HepG2 (cell line): Measurements from ENCODE around the gene GRID1. TPM values are rescaled to one million over a fixed set of nuclear protein-coding genes. Genes with fewer than 3 reads are reported as not detected.

Source experiments
- ATAC-seq: fragments of 200-7000 bp; cut with Tn5 transposase; 3 replicates; pipeline ENCODE4 v1.9.1; 2020; ENCODE audit warnings: mild to moderate bottlenecking, moderate library complexity
- BruUV-seq: library from RNA; stranded (reverse); fragments of 400-500 nt; replicated peaks from 2 replicates; lab custom pipeline; 2021; lab: Mats Ljungman, UMichigan
- CTCF ChIA-PET: fragments of 300-600 bp; formaldehyde crosslinking; extraction: SDS; loops from one replicate; lab custom pipeline; 2021; ENCODE audit warnings: low total read pairs, inconsistent platforms, low intra/inter-chr PET ratio; lab: Yijun Ruan, JAX
- POLR2A ChIA-PET: fragments of 350-600 bp; sonication (Branson Sonifier 250); formaldehyde crosslinking; loops from one replicate; lab custom pipeline; 2020; ENCODE audit warnings: antibody characterized with exemption, inconsistent platforms; lab: Yijun Ruan, JAX
- DNase-seq: peaks from one replicate; pipeline ENCODE4 v3.0.0-alpha.2; 2015; ENCODE audit warnings: low spot score
- FAIRE-seq: peaks from 3 replicates; lab custom pipeline; 2011; peaks lifted over from hg19 to GRCh38; lab: Jason Lieb, UNC
- H2AFZ ChIP-seq: one replicate; pipeline ENCODE4 v1.6.1; 2011; ENCODE audit warnings: low read length, inconsistent platforms
- H3K27ac ChIP-seq: fragments of 300-600 bp; 3 replicates; pipeline ENCODE4 v1.8.0; 2011; ENCODE audit warnings: mixed run types, mild to moderate bottlenecking, mixed read lengths, low read length, inconsistent platforms; ENCODE audit not compliant: insufficient read depth; ENCODE audit errors: extremely low read length
- H3K27me3 ChIP-seq, 2 experiments: fragments of 200-600 bp in 1 of 2; 2 replicates in 1 of 2; 3 replicates in 1 of 2; pipeline versions ENCODE4 v1.6.0 to v1.8.0; 2011; ENCODE audit warnings: low read length in 2 of 2, mild to moderate bottlenecking in 2 of 2, moderate library complexity in 2 of 2, inconsistent platforms in 1 of 2; ENCODE audit not compliant: insufficient read depth in 2 of 2, control insufficient read depth in 1 of 2
- H3K36me3 ChIP-seq, 2 experiments: fragments of 200-600 bp in 1 of 2; replicated peaks in 1 of 2; 2 replicates in 1 of 2; 3 replicates in 1 of 2; pipeline versions ENCODE4 v1.5.1 to v1.8.0; 2011; ENCODE audit warnings: low read length in 2 of 2, inconsistent platforms in 1 of 2; ENCODE audit not compliant: insufficient read depth in 2 of 2, control insufficient read depth in 1 of 2
- H3K4me1 ChIP-seq: 2 replicates; pipeline ENCODE4 v1.5.1; 2012; ENCODE audit warnings: low read length, inconsistent platforms; ENCODE audit not compliant: insufficient read depth
- H3K4me2 ChIP-seq: 2 replicates; pipeline ENCODE4 v1.6.0; 2011; ENCODE audit warnings: low read depth, low read length, inconsistent platforms
- H3K4me3 ChIP-seq, 3 experiments: fragments of 200-600 bp in 1 of 3; sonication (generic), shearing (Covaris generic) in 1 of 3; replicated peaks in 1 of 3; 2 replicates each; pipeline ENCODE4 v1.5.1; 2011 to 2016; ENCODE audit warnings: low read length in 3 of 3, inconsistent platforms in 2 of 3, low read depth in 2 of 3, mild to moderate bottlenecking in 2 of 3, control low read depth in 1 of 3, mixed read lengths in 1 of 3; ENCODE audit not compliant: insufficient read depth in 1 of 3
- H3K79me2 ChIP-seq: one replicate; pipeline ENCODE4 v1.6.1; 2011; ENCODE audit warnings: low read length, inconsistent platforms; ENCODE audit not compliant: insufficient read depth
- H3K9ac ChIP-seq: 2 replicates; pipeline ENCODE4 v1.6.0; 2011; ENCODE audit warnings: mild to moderate bottlenecking, low read depth, low read length, inconsistent platforms; ENCODE audit not compliant: insufficient read depth
- H3K9me3 ChIP-seq: 2 replicates; pipeline ENCODE4 v1.5.1; 2012; ENCODE audit warnings: mild to moderate bottlenecking, low read length
- H4K20me1 ChIP-seq: 2 replicates; pipeline ENCODE4 v1.6.0; 2011; ENCODE audit warnings: inconsistent platforms, mild to moderate bottlenecking, low read length, moderate library complexity; ENCODE audit not compliant: insufficient read depth
- CREB1 ChIP-seq, 2 experiments: fragments of 450-650 bp in 1 of 2; IDR thresholded peaks; 2 replicates each; pipeline ENCODE4 v1.6.1; 2016 to 2017; ENCODE audit warnings: control low read depth in 1 of 2, mild to moderate bottlenecking in 1 of 2, missing compliant biosample characterization in 1 of 2, missing genetic modification characterization in 1 of 2
- SMC3 ChIP-seq: IDR thresholded peaks from 2 replicates; pipeline ENCODE4 v1.6.1; 2011; ENCODE audit warnings: low read length, improper control_type of control experiment
- STAG1 ChIP-seq: sonication (generic); formaldehyde crosslinking; IDR thresholded peaks from 2 replicates; pipeline ENCODE4 v1.4.0; 2020; ENCODE audit warnings: missing genetic modification reagents
- ZBTB8A ChIP-seq: sonication (generic); formaldehyde crosslinking; IDR thresholded peaks from 2 replicates; pipeline ENCODE4 v1.4.0; 2020; ENCODE audit warnings: mild to moderate bottlenecking, low read depth, missing genetic modification reagents, borderline replicate concordance
- ZC3H4 ChIP-seq: sonication (generic); formaldehyde crosslinking; IDR thresholded peaks from 2 replicates; pipeline ENCODE4 v1.4.0; 2020; ENCODE audit warnings: missing genetic modification reagents, borderline replicate concordance
- ZNF335 ChIP-seq: sonication (generic); formaldehyde crosslinking; IDR thresholded peaks from 2 replicates; pipeline ENCODE4 v1.4.0; 2020; ENCODE audit warnings: missing genetic modification reagents
- ZNF850 ChIP-seq: sonication (generic); formaldehyde crosslinking; conservative IDR thresholded peaks from 2 replicates; pipeline ENCODE4 v1.9.0; 2021; ENCODE audit warnings: mild to moderate bottlenecking, missing genetic modification reagents
- ZSCAN30 ChIP-seq: sonication (generic); formaldehyde crosslinking; IDR thresholded peaks from 2 replicates; pipeline ENCODE4 v1.5.0; 2020; ENCODE audit warnings: mild to moderate bottlenecking, missing genetic modification reagents
- whole genome bisulfite sequencing: methylation state at CpG from one replicate; pipeline ENCODE4 v1.1.6; 2017; ENCODE audit warnings: low lambda C conversion rate; 5-methylcytosine and 5-hydroxymethylcytosine counted together
- in situ Hi-C: cut with HindIII; loops from 2 replicates; pipeline ENCODE4 v1.10.0; 2017; ENCODE audit warnings: low pct_unique_long_range_greater_than_20kb; ENCODE audit not compliant: extremely low pct_ligation_motif_present
- intact Hi-C: fragments of 100-400 bp; cut with micrococcal nuclease; formaldehyde crosslinking; loops from one replicate; pipeline ENCODE4 v1.10.0; 2022; ENCODE audit not compliant: unreplicated experiment
- polyA plus RNA-seq, 8 experiments: library from polyadenylated mRNA; depleted of rRNA in 3 of 8; stranded (reverse) in 7 of 8; unstranded in 1 of 8; fragments of >200 nt; fragmentation: Illumina TruSeq in 4 of 8; extraction: Trizol in 4 of 8; gene quantifications; 2 replicates each; pipeline versions ENCODE4 v1.2.1 to v1.2.3, GENCODE V29; 2011 to 2016; ENCODE audit warnings: low read depth in 4 of 8, missing spikeins in 1 of 8, mixed read lengths in 1 of 8; ENCODE audit not compliant: insufficient read depth in 1 of 8
- total RNA-seq, 5 experiments: library from RNA; depleted of rRNA; stranded (reverse); fragments of >200 nt; fragmentation: Illumina TruSeq; extraction: Trizol; gene quantifications; 2 replicates each; pipeline ENCODE4 v1.2.3, GENCODE V29; 2016; ENCODE audit warnings: low read depth in 1 of 5
- TF ChIP-seq, protein P1 (sequence below): sonication (generic); formaldehyde crosslinking; IDR thresholded peaks from 2 replicates; pipeline ENCODE4 v1.5.0; 2020; ENCODE audit warnings: mild to moderate bottlenecking, missing genetic modification reagents, moderate library complexity
- TF ChIP-seq, protein P2 (sequence below): sonication (generic); formaldehyde crosslinking; IDR thresholded peaks from 2 replicates; pipeline ENCODE4 v1.8.0; 2022; ENCODE audit warnings: missing genetic modification reagents, mild to moderate bottlenecking, inconsistent platforms, borderline replicate concordance
- TF ChIP-seq, protein P3 (sequence below): sonication (generic); formaldehyde crosslinking; IDR thresholded peaks from 2 replicates; pipeline ENCODE4 v1.8.1; 2023; ENCODE audit warnings: mild to moderate bottlenecking, moderate library complexity, missing genetic modification reagents
- TF ChIP-seq, protein P4 (sequence below): sonication (generic); formaldehyde crosslinking; IDR thresholded peaks from 2 replicates; pipeline ENCODE4 v1.5.0; 2020; ENCODE audit warnings: mild to moderate bottlenecking, missing genetic modification reagents
- TF ChIP-seq, protein P5 (sequence below): IDR thresholded peaks from 2 replicates; pipeline ENCODE4 v1.6.1; 2016; ENCODE audit warnings: control low read depth

The GRID1 gene
- total and polyA plus RNA-seq, 2 of the 13 experiments (the other 11 are each of a cell fraction or from before 2014, with no cell fraction given): 0.05 TPM; not detected in 1

DNA sequence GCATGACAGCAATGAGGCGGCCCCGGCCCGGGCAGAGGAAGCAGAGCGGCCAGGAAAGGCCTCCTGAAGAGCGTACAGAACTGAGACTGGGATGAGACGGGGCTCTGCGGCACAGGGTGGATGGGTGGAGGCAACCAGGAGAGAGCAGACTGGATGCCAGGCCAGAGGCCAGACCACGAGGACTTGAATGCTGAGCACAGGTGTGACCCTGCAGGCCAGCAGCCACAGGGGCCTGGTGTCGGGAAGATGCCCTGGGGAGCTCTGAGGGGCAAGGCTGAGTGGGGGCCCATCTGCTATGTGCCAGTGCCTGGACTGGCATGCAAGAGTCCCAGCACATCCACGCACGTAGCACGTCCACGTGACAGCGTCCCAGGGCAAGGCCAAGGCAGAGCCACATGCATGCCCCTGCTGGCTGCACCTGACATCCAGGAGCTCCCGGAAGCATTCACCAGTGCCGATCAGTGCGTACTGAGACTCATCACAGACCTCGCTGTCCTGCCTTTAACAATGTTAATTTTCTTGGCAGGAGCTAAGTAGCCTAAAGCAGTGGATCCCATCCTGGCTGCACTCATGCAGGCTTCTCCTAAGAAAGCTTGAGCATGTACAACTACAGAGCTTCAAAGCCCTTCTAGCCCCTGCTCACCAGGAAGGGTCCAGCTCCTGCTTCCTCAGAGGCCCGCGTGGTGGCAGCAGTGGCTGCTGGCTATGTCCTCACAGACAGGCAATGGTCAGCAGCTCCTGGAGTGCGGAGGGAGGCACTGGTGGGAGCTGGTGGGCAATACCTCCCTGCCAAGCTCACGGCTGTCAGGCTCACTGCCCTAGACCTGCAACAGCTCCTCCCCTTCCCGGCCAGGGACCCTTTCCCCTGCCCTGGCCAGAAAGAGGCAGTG lies 18.0 kb downstream of the GRID1 start (continued):
- TF ChIP-seq, protein P1, sequence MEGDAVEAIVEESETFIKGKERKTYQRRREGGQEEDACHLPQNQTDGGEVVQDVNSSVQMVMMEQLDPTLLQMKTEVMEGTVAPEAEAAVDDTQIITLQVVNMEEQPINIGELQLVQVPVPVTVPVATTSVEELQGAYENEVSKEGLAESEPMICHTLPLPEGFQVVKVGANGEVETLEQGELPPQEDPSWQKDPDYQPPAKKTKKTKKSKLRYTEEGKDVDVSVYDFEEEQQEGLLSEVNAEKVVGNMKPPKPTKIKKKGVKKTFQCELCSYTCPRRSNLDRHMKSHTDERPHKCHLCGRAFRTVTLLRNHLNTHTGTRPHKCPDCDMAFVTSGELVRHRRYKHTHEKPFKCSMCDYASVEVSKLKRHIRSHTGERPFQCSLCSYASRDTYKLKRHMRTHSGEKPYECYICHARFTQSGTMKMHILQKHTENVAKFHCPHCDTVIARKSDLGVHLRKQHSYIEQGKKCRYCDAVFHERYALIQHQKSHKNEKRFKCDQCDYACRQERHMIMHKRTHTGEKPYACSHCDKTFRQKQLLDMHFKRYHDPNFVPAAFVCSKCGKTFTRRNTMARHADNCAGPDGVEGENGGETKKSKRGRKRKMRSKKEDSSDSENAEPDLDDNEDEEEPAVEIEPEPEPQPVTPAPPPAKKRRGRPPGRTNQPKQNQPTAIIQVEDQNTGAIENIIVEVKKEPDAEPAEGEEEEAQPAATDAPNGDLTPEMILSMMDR (CRISPR knock-in tag): peak; percentile 74
- TF ChIP-seq, protein P2, sequence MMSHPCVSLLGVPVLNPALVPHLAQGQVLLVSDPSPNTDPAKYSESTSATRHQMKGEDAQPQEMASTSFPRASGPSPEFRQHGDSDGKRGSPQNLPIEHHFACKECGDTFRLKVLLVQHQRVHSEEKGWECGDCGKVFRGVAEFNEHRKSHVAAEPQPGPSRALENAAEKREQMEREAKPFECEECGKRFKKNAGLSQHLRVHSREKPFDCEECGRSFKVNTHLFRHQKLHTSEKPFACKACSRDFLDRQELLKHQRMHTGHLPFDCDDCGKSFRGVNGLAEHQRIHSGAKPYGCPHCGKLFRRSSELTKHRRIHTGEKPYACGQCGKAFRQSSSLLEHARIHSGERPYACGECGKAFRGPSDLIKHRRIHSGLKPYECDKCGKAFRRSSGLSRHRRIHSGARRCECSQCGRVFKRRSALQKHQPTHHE: no peak
- TF ChIP-seq SMC3: peak; percentile 26; the same call in 1 of the 2 replicates
- TF ChIP-seq, protein P3, sequence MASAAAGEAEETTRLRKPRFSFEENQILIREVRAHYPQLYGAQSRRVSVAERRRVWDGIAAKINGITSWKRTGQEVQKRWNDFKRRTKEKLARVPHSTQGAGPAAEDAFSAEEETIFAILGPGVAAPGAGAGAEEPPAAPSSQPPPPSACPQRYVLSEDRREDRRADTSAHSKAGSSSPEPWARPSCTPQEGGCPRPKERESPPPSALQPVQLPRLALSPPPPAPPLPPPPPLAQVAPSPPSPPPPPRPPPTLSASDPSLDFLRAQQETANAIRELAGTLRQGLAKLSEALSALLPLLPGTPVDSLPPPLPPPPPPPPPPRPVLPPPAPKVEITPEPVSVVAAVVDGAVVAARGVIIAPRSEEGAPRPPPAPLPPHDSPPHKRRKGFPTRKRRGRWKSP (CRISPR knock-in tag): 0 out of 2 replicates have a peak, but pooled peaks have one; percentile 31
- TF ChIP-seq ZNF335 (CRISPR knock-in tag): no peak
- TF ChIP-seq STAG1 (CRISPR knock-in tag): peak; percentile 67

DNA sequence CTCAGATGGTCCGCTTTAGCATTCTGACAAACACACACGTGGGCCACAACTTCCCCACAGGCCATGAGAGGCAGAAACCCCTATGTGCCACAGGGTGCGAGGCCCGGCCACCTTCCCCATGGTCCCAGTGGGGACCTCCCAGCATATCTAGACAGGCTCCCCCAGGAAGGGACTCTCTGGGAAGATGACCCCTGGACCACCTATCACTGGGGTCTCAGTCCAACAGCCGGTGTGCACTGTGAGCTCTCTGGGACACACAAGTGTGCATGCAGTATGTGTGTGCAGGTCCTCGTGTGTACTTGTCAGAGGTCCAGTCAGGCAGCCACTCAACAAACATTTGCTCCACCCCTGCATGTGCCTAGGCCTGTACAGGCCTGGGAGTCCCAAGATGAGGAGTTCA lies 18.7 kb downstream of the GRID1 start:
- Histone ChIP-seq H3K9ac (no peak overlapping the region), H2AFZ (no peak overlapping the region), H3K4me3 (no peak overlapping the region), H4K20me1 (peaks cover 5% of the 10 kb centered on the region; the same call in 1 of the 2 replicates), H3K27me3 (peaks cover 4 to 14% of the 10 kb centered on the region in 2 experiments; a peak in 2 of 5 replicates), H3K27ac (no peak overlapping the region), H3K4me2 (no peak overlapping the region), H3K36me3 (no peaks in the 10 kb centered on the region), H3K79me2 (no peaks in the 10 kb centered on the region), H3K4me1 (no peaks in the 10 kb centered on the region), H3K9me3 (no peaks in the 10 kb centered on the region)
- BruUV-seq: no TSS peak
- ChIA-PET CTCF (interaction anchor here (0.5 kb wide), 1 partner anchor 13 kb away, joined by 3 read pairs; no protein-coding TSS in a partner anchor), POLR2A (no interaction called here)
- no peak for ATAC-seq
- no peak for DNase-seq
- no peak for FAIRE-seq
- WGBS: 0% methylated on average over 1 of the region's 6 CpGs
- intact Hi-C loops: loop anchor here (2.0 kb wide), 1 partner anchor 29 kb away; no protein-coding TSS in a partner anchor
- in situ Hi-C loops: no loop called here
- TF ChIP-seq ZNF850 (CRISPR knock-in tag) (no peak), ZC3H4 (CRISPR knock-in tag) (no peak), ZBTB8A (CRISPR knock-in tag) (no peak), CREB1 (IDR thresholded peaks at IDR 0.05) (no peak), CREB1 (CRISPR knock-in tag; IDR thresholded peaks at IDR 0.05) (no peak), ZSCAN30 (CRISPR knock-in tag) (no peak), STAG1 (CRISPR knock-in tag) (no peak)
- TF ChIP-seq, protein P4, sequence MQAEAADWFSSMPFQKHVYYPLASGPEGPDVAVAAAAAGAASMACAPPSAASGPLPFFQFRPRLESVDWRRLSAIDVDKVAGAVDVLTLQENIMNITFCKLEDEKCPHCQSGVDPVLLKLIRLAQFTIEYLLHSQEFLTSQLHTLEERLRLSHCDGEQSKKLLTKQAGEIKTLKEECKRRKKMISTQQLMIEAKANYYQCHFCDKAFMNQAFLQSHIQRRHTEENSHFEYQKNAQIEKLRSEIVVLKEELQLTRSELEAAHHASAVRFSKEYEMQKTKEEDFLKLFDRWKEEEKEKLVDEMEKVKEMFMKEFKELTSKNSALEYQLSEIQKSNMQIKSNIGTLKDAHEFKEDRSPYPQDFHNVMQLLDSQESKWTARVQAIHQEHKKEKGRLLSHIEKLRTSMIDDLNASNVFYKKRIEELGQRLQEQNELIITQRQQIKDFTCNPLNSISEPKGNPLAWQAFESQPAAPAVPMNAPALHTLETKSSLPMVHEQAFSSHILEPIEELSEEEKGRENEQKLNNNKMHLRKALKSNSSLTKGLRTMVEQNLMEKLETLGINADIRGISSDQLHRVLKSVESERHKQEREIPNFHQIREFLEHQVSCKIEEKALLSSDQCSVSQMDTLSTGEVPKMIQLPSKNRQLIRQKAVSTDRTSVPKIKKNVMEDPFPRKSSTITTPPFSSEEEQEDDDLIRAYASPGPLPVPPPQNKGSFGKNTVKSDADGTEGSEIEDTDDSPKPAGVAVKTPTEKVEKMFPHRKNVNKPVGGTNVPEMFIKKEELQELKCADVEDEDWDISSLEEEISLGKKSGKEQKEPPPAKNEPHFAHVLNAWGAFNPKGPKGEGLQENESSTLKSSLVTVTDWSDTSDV (CRISPR knock-in tag): no peak
- TF ChIP-seq, protein P5, sequence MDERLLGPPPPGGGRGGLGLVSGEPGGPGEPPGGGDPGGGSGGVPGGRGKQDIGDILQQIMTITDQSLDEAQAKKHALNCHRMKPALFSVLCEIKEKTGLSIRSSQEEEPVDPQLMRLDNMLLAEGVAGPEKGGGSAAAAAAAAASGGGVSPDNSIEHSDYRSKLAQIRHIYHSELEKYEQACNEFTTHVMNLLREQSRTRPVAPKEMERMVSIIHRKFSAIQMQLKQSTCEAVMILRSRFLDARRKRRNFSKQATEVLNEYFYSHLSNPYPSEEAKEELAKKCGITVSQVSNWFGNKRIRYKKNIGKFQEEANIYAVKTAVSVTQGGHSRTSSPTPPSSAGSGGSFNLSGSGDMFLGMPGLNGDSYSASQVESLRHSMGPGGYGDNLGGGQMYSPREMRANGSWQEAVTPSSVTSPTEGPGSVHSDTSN: no peak
